PFSK-1 (cell line): ENCODE results near the gene CA9.

Experiments used
- FOXP2 ChIP-seq: optimal IDR thresholded peaks from 2 replicates; pipeline ENCODE3; 2011; ENCODE audit warnings: borderline replicate concordance, control low read depth, inconsistent platforms; ENCODE audit not compliant: insufficient read depth; ENCODE audit errors: extremely low read length, extremely low read depth
- POLR2AphosphoS5 ChIP-seq: IDR thresholded peaks from 2 replicates; pipeline ENCODE4 v1.6.1; 2012; ENCODE audit warnings: low read depth, mild to moderate bottlenecking, control low read depth, low read length, moderate library complexity
- SIN3A ChIP-seq: IDR thresholded peaks from 2 replicates; pipeline ENCODE4 v1.6.1; 2012; ENCODE audit warnings: mild to moderate bottlenecking, low read length, moderate library complexity, borderline replicate concordance; ENCODE audit not compliant: insufficient read depth
- TAF1 ChIP-seq: IDR thresholded peaks from 2 replicates; pipeline ENCODE4 v1.6.1; 2012; ENCODE audit warnings: low read length, control low read depth, borderline replicate concordance; ENCODE audit not compliant: insufficient read depth
- TF ChIP-seq, protein P1 (sequence below), 2 experiments: IDR thresholded peaks; 2 replicates each; pipeline versions ENCODE4 v1.6.1 to v1.8.0; 2011 to 2012; ENCODE audit warnings: low read depth in 2 of 2, low read length in 2 of 2, control low read depth in 1 of 2, inconsistent platforms in 1 of 2, mild to moderate bottlenecking in 1 of 2, moderate library complexity in 1 of 2; ENCODE audit not compliant: insufficient read depth in 1 of 2

The CA9 gene

DNA sequence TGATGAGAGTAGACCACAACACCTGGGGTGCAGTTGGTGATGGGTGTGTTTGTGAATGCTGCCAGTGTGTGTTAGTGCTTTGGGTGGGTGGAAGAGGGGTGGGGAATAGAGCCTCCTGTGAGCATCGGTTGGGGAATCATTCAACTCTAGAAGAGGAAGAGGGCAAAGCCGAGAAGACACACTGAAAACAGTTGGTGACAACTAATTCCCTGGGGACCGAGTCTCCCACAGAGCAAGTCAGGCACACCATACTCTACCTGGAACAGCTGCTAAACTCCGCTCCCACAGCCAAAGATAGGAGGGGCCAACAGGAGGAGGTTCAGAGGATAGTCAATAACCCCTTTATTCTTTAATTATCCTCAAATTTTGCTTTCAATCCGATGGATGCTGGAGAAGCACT lies 7.2 kb upstream of the CA9 start:
- TF ChIP-seq TAF1: no peak
- TF ChIP-seq POLR2AphosphoS5: no peak
- TF ChIP-seq, protein P1, sequence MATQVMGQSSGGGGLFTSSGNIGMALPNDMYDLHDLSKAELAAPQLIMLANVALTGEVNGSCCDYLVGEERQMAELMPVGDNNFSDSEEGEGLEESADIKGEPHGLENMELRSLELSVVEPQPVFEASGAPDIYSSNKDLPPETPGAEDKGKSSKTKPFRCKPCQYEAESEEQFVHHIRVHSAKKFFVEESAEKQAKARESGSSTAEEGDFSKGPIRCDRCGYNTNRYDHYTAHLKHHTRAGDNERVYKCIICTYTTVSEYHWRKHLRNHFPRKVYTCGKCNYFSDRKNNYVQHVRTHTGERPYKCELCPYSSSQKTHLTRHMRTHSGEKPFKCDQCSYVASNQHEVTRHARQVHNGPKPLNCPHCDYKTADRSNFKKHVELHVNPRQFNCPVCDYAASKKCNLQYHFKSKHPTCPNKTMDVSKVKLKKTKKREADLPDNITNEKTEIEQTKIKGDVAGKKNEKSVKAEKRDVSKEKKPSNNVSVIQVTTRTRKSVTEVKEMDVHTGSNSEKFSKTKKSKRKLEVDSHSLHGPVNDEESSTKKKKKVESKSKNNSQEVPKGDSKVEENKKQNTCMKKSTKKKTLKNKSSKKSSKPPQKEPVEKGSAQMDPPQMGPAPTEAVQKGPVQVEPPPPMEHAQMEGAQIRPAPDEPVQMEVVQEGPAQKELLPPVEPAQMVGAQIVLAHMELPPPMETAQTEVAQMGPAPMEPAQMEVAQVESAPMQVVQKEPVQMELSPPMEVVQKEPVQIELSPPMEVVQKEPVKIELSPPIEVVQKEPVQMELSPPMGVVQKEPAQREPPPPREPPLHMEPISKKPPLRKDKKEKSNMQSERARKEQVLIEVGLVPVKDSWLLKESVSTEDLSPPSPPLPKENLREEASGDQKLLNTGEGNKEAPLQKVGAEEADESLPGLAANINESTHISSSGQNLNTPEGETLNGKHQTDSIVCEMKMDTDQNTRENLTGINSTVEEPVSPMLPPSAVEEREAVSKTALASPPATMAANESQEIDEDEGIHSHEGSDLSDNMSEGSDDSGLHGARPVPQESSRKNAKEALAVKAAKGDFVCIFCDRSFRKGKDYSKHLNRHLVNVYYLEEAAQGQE (IDR thresholded peaks at IDR 0.05; ENCODE audit: insufficient read depth in 1 of 2, low read depth in 2 of 2, low read length in 2 of 2): no peak
- no peak for TF ChIP-seq FOXP2
- TF ChIP-seq SIN3A: no peak

GRCh38 chr9:35667939-35668338 lies 5.8 kb upstream of the CA9 start:
- no peak for TF ChIP-seq TAF1
- TF ChIP-seq POLR2AphosphoS5: no peak
- TF ChIP-seq, protein P1 (IDR thresholded peaks at IDR 0.05; ENCODE audit: insufficient read depth in 1 of 2, low read depth in 2 of 2, low read length in 2 of 2): no peak
- no peak for TF ChIP-seq FOXP2
- no peak for TF ChIP-seq SIN3A

DNA sequence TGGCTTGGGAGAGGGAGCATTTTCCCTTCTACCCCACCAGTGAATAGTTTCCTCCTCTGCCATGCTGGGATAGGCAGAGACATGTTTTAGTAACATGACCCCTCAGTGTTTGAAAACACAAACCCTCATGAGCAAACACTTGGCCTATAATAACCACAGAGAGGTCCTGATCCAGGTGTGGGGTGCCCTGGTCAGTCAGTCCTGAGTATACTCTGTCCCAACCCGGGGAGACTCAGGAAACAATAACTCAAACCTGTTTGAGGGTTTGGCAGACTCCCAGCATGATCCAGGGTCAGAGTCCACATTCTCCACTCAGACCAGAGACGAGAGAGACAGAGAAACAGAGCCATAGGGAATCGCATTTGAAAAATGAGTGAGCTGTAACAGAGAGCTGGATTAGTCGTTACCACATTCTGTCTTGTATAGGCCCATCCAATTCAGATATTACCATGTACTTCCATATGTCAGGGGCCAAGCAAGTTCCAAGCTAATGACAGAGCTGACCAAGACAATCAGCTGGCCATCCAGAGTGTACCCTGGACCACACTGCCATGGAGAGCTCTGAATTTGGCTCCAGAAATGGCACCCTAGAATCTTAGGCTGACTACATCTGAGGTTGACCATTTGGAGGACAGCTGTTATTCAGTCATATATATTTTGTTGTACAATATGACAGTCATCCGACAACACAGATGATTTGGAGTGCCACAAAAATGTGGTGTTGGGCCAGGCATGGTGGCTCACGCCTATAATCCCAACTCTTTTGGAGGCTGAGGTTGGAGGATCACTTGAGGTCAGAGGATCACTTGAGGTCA lies 4.2 kb upstream of the CA9 start:
- TF ChIP-seq FOXP2 (no peak), TAF1 (no peak), POLR2AphosphoS5 (no peak), SIN3A (no peak)
- TF ChIP-seq, protein P1 (IDR thresholded peaks at IDR 0.05; ENCODE audit: insufficient read depth in 1 of 2, low read depth in 2 of 2, low read length in 2 of 2): no peak

DNA sequence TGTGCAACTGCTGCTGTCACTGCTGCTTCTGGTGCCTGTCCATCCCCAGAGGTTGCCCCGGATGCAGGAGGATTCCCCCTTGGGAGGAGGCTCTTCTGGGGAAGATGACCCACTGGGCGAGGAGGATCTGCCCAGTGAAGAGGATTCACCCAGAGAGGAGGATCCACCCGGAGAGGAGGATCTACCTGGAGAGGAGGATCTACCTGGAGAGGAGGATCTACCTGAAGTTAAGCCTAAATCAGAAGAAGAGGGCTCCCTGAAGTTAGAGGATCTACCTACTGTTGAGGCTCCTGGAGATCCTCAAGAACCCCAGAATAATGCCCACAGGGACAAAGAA lies 265 bp downstream of the CA9 start:
- no peak for TF ChIP-seq FOXP2
- TF ChIP-seq, protein P1 (IDR thresholded peaks at IDR 0.05; ENCODE audit: insufficient read depth in 1 of 2, low read depth in 2 of 2, low read length in 2 of 2): no peak
- no peak for TF ChIP-seq POLR2AphosphoS5
- no peak for TF ChIP-seq SIN3A
- TF ChIP-seq TAF1: no peak

DNA sequence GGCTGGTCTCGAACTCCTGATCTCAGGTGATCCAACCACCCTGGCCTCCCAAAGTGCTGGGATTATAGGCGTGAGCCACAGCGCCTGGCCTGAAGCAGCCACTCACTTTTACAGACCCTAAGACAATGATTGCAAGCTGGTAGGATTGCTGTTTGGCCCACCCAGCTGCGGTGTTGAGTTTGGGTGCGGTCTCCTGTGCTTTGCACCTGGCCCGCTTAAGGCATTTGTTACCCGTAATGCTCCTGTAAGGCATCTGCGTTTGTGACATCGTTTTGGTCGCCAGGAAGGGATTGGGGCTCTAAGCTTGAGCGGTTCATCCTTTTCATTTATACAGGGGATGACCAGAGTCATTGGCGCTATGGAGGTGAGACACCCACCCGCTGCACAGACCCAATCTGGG lies 1.5 kb downstream of the CA9 start:
- TF ChIP-seq FOXP2 (no peak), POLR2AphosphoS5 (no peak), TAF1 (no peak), SIN3A (no peak)
- TF ChIP-seq, protein P1 (IDR thresholded peaks at IDR 0.05; ENCODE audit: insufficient read depth in 1 of 2, low read depth in 2 of 2, low read length in 2 of 2): no peak
